ENCODE data around the gene UBA3. TPM values are rescaled to one million over a fixed set of nuclear protein-coding genes. Genes with fewer than 3 reads are reported as not detected.

Gene UBA3
- total RNA-seq, 1 donor from 2014 or later, result 75.6 TPM

- Mint-ChIP-seq H3K9me3 (no peaks in the 10 kb centered on the region), H3K27ac (ENCODE audit: unreplicated experiment) (no peak overlapping the region), H3K4me3 (no peak overlapping the region), H3K27me3 (ENCODE audit: low read depth) (no peaks in the 10 kb centered on the region), H3K4me1 (peaks cover 9% of the 10 kb centered on the region), H3K36me3 (ENCODE audit: low read depth) (peaks cover 18% of the 10 kb centered on the region)
- DNase-seq (ENCODE audit: low read depth, low spot score), result no peak
- TF ChIP-seq CTCF (conservative IDR thresholded peaks at IDR 0.05), result no peak
These were observed 7.2 kb downstream of the UBA3 start for GRCh38 chr3:69072928-69073327.

GRCh38 chr3:69066121-69066520, 14.0 kb downstream of the UBA3 start:
- Mint-ChIP-seq H3K4me3 (no peak overlapping the region), H3K27ac (ENCODE audit: unreplicated experiment) (no peak overlapping the region), H3K9me3 (no peaks in the 10 kb centered on the region), H3K4me1 (peaks cover 10% of the 10 kb centered on the region), H3K36me3 (ENCODE audit: low read depth) (peaks cover 9% of the 10 kb centered on the region), H3K27me3 (ENCODE audit: low read depth) (no peaks in the 10 kb centered on the region)
- TF ChIP-seq CTCF (conservative IDR thresholded peaks at IDR 0.05), result no peak
- no peak for DNase-seq (ENCODE audit: low read depth, low spot score)

GRCh38 chr3:69065318-69065964, 14.7 kb downstream of the UBA3 start:
- Mint-ChIP-seq H3K36me3 (ENCODE audit: low read depth) (peaks cover 11% of the 10 kb centered on the region), H3K27me3 (ENCODE audit: low read depth) (no peaks in the 10 kb centered on the region), H3K4me3 (no peak overlapping the region), H3K9me3 (no peaks in the 10 kb centered on the region), H3K4me1 (peaks cover 10% of the 10 kb centered on the region), H3K27ac (ENCODE audit: unreplicated experiment) (no peak overlapping the region)
- no peak for DNase-seq (ENCODE audit: low read depth, low spot score)
- TF ChIP-seq CTCF (conservative IDR thresholded peaks at IDR 0.05), result no peak

- TF ChIP-seq CTCF (conservative IDR thresholded peaks at IDR 0.05), result no peak
- peaks cover 24% of the 10 kb centered on the region for H3K36me3 Mint-ChIP-seq (ENCODE audit: low read depth)
- DNase-seq (ENCODE audit: low read depth, low spot score), result no peak
- H3K4me1 Mint-ChIP-seq, result peaks cover 10% of the 10 kb centered on the region
- no peaks in the 10 kb centered on the region for H3K9me3 Mint-ChIP-seq
- no peak overlapping the region for H3K27ac Mint-ChIP-seq (ENCODE audit: unreplicated experiment)
- H3K4me3 Mint-ChIP-seq, result no peak overlapping the region
- H3K27me3 Mint-ChIP-seq (ENCODE audit: low read depth), result no peaks in the 10 kb centered on the region
These were observed 16.5 kb downstream of the UBA3 start for GRCh38 chr3:69063636-69064035.

- Mint-ChIP-seq H3K4me1 (peaks cover under 1% of the 10 kb centered on the region), H3K27ac (ENCODE audit: unreplicated experiment) (no peak overlapping the region), H3K4me3 (no peak overlapping the region), H3K9me3 (no peaks in the 10 kb centered on the region), H3K27me3 (ENCODE audit: low read depth) (no peaks in the 10 kb centered on the region), H3K36me3 (ENCODE audit: low read depth) (peaks cover 26% of the 10 kb centered on the region)
- DNase-seq (ENCODE audit: low read depth, low spot score), result no peak
- TF ChIP-seq CTCF (conservative IDR thresholded peaks at IDR 0.05), result no peak
These were observed 20.5 kb downstream of the UBA3 start for GRCh38 chr3:69059688-69060087.

- no peak overlapping the region for H3K27ac Mint-ChIP-seq (ENCODE audit: unreplicated experiment)
- no peak for TF ChIP-seq CTCF (conservative IDR thresholded peaks at IDR 0.05)
- H3K27me3 Mint-ChIP-seq (ENCODE audit: low read depth), result no peaks in the 10 kb centered on the region
- H3K4me1 Mint-ChIP-seq, result no peaks in the 10 kb centered on the region
- no peak for DNase-seq (ENCODE audit: low read depth, low spot score)
- no peak overlapping the region for H3K4me3 Mint-ChIP-seq
- peaks cover 26% of the 10 kb centered on the region for H3K36me3 Mint-ChIP-seq (ENCODE audit: low read depth)
- H3K9me3 Mint-ChIP-seq, result no peaks in the 10 kb centered on the region
These were observed 21.3 kb downstream of the UBA3 start for GRCh38 chr3:69058947-69059224.

All from neural crest cell (in vitro differentiated cells).